ENCODE results near the gene GLRX2. TPM values are rescaled to one million over a fixed set of nuclear protein-coding genes. Genes with fewer than 3 reads are reported as not detected.

GLRX2 gene
- total RNA-seq, 1 experiment from 2014 or later = 18.6 TPM

GRCh38 chr1:193141804-193142203 lies 36.6 kb upstream of the GLRX2 start:
- Histone ChIP-seq H3K4me2 (ENCODE audit: low read length) (no peak overlapping the region), H3K79me2 (ENCODE audit: low read length) (peaks cover 4% of the 10 kb centered on the region; the same call in 1 of the 2 replicates), H3K9me2 (replicated peaks; ENCODE audit: low read length) (no peaks in the 10 kb centered on the region), H4K20me1 (ENCODE audit: low read length) (peaks cover 4% of the 10 kb centered on the region; the same call in 1 of the 2 replicates), H3K27ac (ENCODE audit: low read length) (no peak overlapping the region), H3K4me1 (ENCODE audit: insufficient read depth, low read length) (no peaks in the 10 kb centered on the region), H3K9ac (ENCODE audit: low read length) (no peak overlapping the region), H3K9me3 (ENCODE audit: low read length) (no peaks in the 10 kb centered on the region), H2AFZ (ENCODE audit: low read length) (no peak overlapping the region), H3F3A (ENCODE audit: low read length, unreplicated experiment) (no peaks in the 10 kb centered on the region), H3K4me3 (ENCODE audit: low read length) (no peak overlapping the region), H3K36me3 (ENCODE audit: low read depth, low read length) (peaks cover 18% of the 10 kb centered on the region), H3K27me3 (ENCODE audit: low read length) (no peaks in the 10 kb centered on the region)
- DNase-seq = no peak
- CTCF ChIA-PET = no interaction called here
- no TSS peak for BruUV-seq (replicated peaks)
- TF ChIP-seq EZH2 (IDR thresholded peaks at IDR 0.05; ENCODE audit: low read length, unreplicated experiment) = no peak
- intact Hi-C loops (cut with micrococcal nuclease) = loop anchor here (5.0 kb wide), 1 partner anchor 195 kb away; no protein-coding TSS in a partner anchor
- POLR2A ChIA-PET (ENCODE audit: unreplicated experiment) = interaction anchor here (0.6 kb wide), 1 partner anchor 85 kb away, joined by 5 read pairs; no protein-coding TSS in a partner anchor
- no peak for ATAC-seq

GRCh38 chr1:193140254-193140653 lies 35.0 kb upstream of the GLRX2 start:
- TF ChIP-seq EZH2phosphoT487 (IDR thresholded peaks at IDR 0.05; ENCODE audit: borderline replicate concordance, low read length) = no peak
- TF ChIP-seq EZH2 (IDR thresholded peaks at IDR 0.05; ENCODE audit: low read length, unreplicated experiment) = no peak
- no peak for TF ChIP-seq CTCF (conservative IDR thresholded peaks at IDR 0.05; ENCODE audit: low read depth, low read length)
- H3K79me2 ChIP-seq (ENCODE audit: low read length) = peaks cover 4% of the 10 kb centered on the region; the same call in 1 of the 2 replicates
- no peak overlapping the region for H3K9ac ChIP-seq (ENCODE audit: low read length)
- no peaks in the 10 kb centered on the region for H3F3A ChIP-seq (ENCODE audit: low read length, unreplicated experiment)
- no peak overlapping the region for H3K4me3 ChIP-seq (ENCODE audit: low read length)
- no peak for ATAC-seq
- BruUV-seq (replicated peaks) = no TSS peak
- no peaks in the 10 kb centered on the region for H3K9me2 ChIP-seq (replicated peaks; ENCODE audit: low read length)
- DNase-seq = no peak
- no peaks in the 10 kb centered on the region for H3K27me3 ChIP-seq (ENCODE audit: low read length)
- H3K9me3 ChIP-seq (ENCODE audit: low read length) = no peaks in the 10 kb centered on the region
- no peak overlapping the region for H3K4me2 ChIP-seq (ENCODE audit: low read length)
- H2AFZ ChIP-seq (ENCODE audit: low read length) = no peak overlapping the region
- intact Hi-C loops (cut with micrococcal nuclease) = loop anchor here (5.0 kb wide), 1 partner anchor 197 kb away; no protein-coding TSS in a partner anchor
- POLR2A ChIA-PET (ENCODE audit: unreplicated experiment) = no interaction called here
- H3K4me1 ChIP-seq (ENCODE audit: insufficient read depth, low read length) = no peaks in the 10 kb centered on the region
- CTCF ChIA-PET = no interaction called here
- peaks cover 4% of the 10 kb centered on the region; the same call in 1 of the 2 replicates for H4K20me1 ChIP-seq (ENCODE audit: low read length)
- no peak overlapping the region for H3K27ac ChIP-seq (ENCODE audit: low read length)
- H3K36me3 ChIP-seq (ENCODE audit: low read depth, low read length) = peaks cover 25% of the 10 kb centered on the region

DNA sequence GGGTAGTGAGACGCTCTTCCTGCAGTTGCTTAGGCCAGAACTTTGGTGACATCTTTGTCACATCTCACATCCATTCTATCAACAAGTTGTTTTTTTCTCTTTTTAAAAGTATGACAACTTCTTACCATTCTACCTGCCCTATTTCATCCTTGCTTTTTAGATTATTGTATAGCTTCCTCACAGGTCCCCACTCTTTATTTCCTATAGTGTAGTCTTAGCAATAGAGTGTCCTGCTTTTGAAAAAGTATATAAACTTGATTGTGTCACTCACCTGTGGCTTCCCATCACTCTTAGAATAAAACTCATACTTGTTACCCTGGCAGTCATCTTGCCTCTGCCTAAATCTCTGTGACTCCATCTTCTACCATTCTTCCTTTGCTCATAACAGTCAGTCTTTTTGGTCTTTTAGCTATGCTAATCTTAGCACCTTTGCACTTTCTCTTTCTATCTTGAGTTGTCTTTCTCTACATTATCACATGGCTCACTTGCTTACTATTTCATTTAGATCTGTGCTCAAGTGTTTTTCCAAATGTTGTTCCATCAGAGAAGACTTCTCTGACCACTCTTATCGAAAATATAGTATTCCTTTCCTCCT lies 26.1 kb upstream of the GLRX2 start:
- ChIA-PET POLR2A (ENCODE audit: unreplicated experiment) (no interaction called here), CTCF (no interaction called here)
- Histone ChIP-seq H3K27ac (ENCODE audit: low read length) (no peak overlapping the region), H3K27me3 (ENCODE audit: low read length) (no peaks in the 10 kb centered on the region), H3K4me2 (ENCODE audit: low read length) (no peak overlapping the region), H3F3A (ENCODE audit: low read length, unreplicated experiment) (no peaks in the 10 kb centered on the region), H3K36me3 (ENCODE audit: low read depth, low read length) (peaks cover 30% of the 10 kb centered on the region), H3K9me2 (replicated peaks; ENCODE audit: low read length) (no peaks in the 10 kb centered on the region), H3K4me3 (ENCODE audit: low read length) (no peak overlapping the region), H3K4me1 (ENCODE audit: insufficient read depth, low read length) (no peaks in the 10 kb centered on the region), H3K9me3 (ENCODE audit: low read length) (no peaks in the 10 kb centered on the region), H3K9ac (ENCODE audit: low read length) (no peak overlapping the region), H2AFZ (ENCODE audit: low read length) (no peak overlapping the region), H4K20me1 (ENCODE audit: low read length) (0 out of 2 replicates have a peak, but pooled peaks cover 6% of the 10 kb centered on the region), H3K79me2 (ENCODE audit: low read length) (peaks cover 39% of the 10 kb centered on the region)
- BruUV-seq (replicated peaks) = no TSS peak
- ATAC-seq (no peak), DNase-seq (no peak)
- intact Hi-C loops (cut with micrococcal nuclease) = no loop called here
- TF ChIP-seq EZH2 (IDR thresholded peaks at IDR 0.05; ENCODE audit: low read length, unreplicated experiment) (no peak), CTCF (conservative IDR thresholded peaks at IDR 0.05; ENCODE audit: low read depth, low read length) (no peak), EZH2phosphoT487 (IDR thresholded peaks at IDR 0.05; ENCODE audit: borderline replicate concordance, low read length) (no peak)

Measured in PC-3 (cell line).